PC-9 (cell line): ENCODE measurements around the gene SPATA25. TPM values are rescaled to one million over a fixed set of nuclear protein-coding genes. Genes with fewer than 3 reads are reported as not detected.

Experiments used
- BruUV-seq: library from RNA; stranded (reverse); fragments of 400-500 nt; replicated peaks from 2 replicates; lab custom pipeline; 2021; lab: Mats Ljungman, UMichigan
- CTCF ChIA-PET: fragments of 300-600 bp; sonication (Branson Sonifier 250); formaldehyde crosslinking; loops from one replicate; lab custom pipeline; 2022; ENCODE audit warnings: antibody characterized with exemption; lab: Charles Lee
- POLR2A ChIA-PET: fragments of 300-600 bp; sonication (Branson Sonifier 250); formaldehyde crosslinking; loops from one replicate; lab custom pipeline; 2022; ENCODE audit warnings: antibody characterized with exemption; ENCODE audit not compliant: unreplicated experiment; lab: Charles Lee
- DNase-seq, 2 experiments: peaks; one replicate each; pipeline versions ENCODE4 v3.0.0 to v3.0.0-alpha.2; 2015 to 2022; ENCODE audit warnings: mixed read lengths in 1 of 2
- H2AFZ ChIP-seq: fragments of 200-600 bp; sonication (generic); 2 replicates; pipeline ENCODE4 v1.8.1; 2017; ENCODE audit warnings: antibody characterized with exemption
- H3F3A ChIP-seq: fragments of 200-600 bp; sonication (generic); 2 replicates; pipeline ENCODE4 v1.8.1; 2017; ENCODE audit warnings: antibody characterized with exemption, mild to moderate bottlenecking, low read depth; ENCODE audit not compliant: insufficient read depth
- H3K27ac ChIP-seq: fragments of 200-600 bp; sonication (generic); 2 replicates; pipeline ENCODE4 v1.6.1; 2016; ENCODE audit warnings: mixed run types
- H3K27me3 ChIP-seq: fragments of 200-600 bp; sonication (generic); 2 replicates; pipeline ENCODE4 v1.6.1; 2016; ENCODE audit warnings: low read depth, mixed run types; ENCODE audit not compliant: insufficient read depth
- H3K36me3 ChIP-seq: fragments of 200-600 bp; sonication (generic); 2 replicates; pipeline ENCODE4 v1.6.1; 2016; ENCODE audit warnings: low read depth, mixed run types
- H3K4me1 ChIP-seq: fragments of 200-600 bp; sonication (generic); replicated peaks from 2 replicates; pipeline ENCODE4 v1.6.1; 2016; ENCODE audit warnings: mixed run types; ENCODE audit not compliant: insufficient read depth
- H3K4me2 ChIP-seq: fragments of 200-600 bp; sonication (generic); 2 replicates; pipeline ENCODE4 v1.6.1; 2017; ENCODE audit warnings: mixed run types
- H3K4me3 ChIP-seq: fragments of 200-600 bp; sonication (generic); 2 replicates; pipeline ENCODE4 v1.6.1; 2016; ENCODE audit warnings: mixed run types
- H3K79me2 ChIP-seq: fragments of 200-600 bp; sonication (generic); 2 replicates; pipeline ENCODE4 v1.6.1; 2017; ENCODE audit warnings: low read depth, mixed run types
- H3K9me2 ChIP-seq: fragments of 200-600 bp; sonication (generic); 2 replicates; pipeline ENCODE4 v1.8.1; 2017; ENCODE audit warnings: mild to moderate bottlenecking; ENCODE audit not compliant: insufficient read depth
- H3K9me3 ChIP-seq: fragments of 200-600 bp; sonication (generic); 2 replicates; pipeline ENCODE4 v1.8.1; 2016; ENCODE audit warnings: low read depth; ENCODE audit not compliant: insufficient read depth
- H4K20me1 ChIP-seq: fragments of 200-600 bp; sonication (generic); 2 replicates; pipeline ENCODE4 v1.8.1; 2017; ENCODE audit not compliant: insufficient read depth
- EZH2 ChIP-seq: fragments of 200-600 bp; sonication (generic); IDR thresholded peaks from 2 replicates; pipeline ENCODE4 v1.8.0; 2017; ENCODE audit warnings: antibody characterized with exemption, low read depth
- intact Hi-C: fragments of 100-400 bp; cut with micrococcal nuclease; formaldehyde crosslinking; loops from one replicate; pipeline ENCODE4 v1.10.0; 2022; ENCODE audit not compliant: unreplicated experiment
- total RNA-seq: library from RNA; stranded (reverse); gene quantifications from 2 replicates; pipeline ENCODE4 v1.2.3, GENCODE V29; 2021
- TF ChIP-seq, protein P1 (sequence below): fragments of 200-600 bp; sonication (generic); conservative IDR thresholded peaks from 2 replicates; pipeline ENCODE4 v1.6.1; 2017; ENCODE audit warnings: mixed run types, antibody characterized with exemption, mild to moderate bottlenecking, moderate library complexity

Gene SPATA25
- total RNA-seq, 1 experiment from 2014 or later: 5.2 TPM

DNA sequence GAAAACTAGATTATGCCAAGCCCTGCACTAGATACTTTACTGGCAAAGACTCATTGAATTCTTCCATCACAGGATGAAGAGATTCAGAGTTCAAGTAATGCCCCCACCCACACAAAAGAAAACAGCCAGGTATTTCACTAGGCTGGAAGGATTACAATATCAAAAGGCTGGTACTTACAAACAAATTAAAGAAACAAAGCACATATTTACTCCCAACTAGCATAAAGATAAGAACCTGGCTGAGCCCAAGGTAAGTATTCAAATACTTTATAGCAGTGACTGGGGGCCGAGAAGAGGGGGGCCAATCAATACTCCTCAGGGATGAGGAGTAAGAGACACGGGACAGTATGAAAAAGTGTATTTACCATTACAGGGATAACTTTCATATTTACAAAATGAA, 33.9 kb downstream of the SPATA25 start:
- no peak overlapping the region for H3K4me3 ChIP-seq
- no peak overlapping the region for H3K4me2 ChIP-seq
- no peaks in the 10 kb centered on the region for H3F3A ChIP-seq
- H3K9me2 ChIP-seq: no peaks in the 10 kb centered on the region
- ChIA-PET POLR2A (interaction anchor here (0.7 kb wide), 1 partner anchor 31 kb away, joined by 8 read pairs; no protein-coding TSS in a partner anchor), CTCF (no interaction called here)
- no peak overlapping the region for H3K27ac ChIP-seq
- no peak for DNase-seq
- H4K20me1 ChIP-seq: no peaks in the 10 kb centered on the region
- intact Hi-C loops: no loop called here
- peaks cover 21% of the 10 kb centered on the region for H3K4me1 ChIP-seq
- peaks cover 25% of the 10 kb centered on the region for H3K79me2 ChIP-seq
- no peaks in the 10 kb centered on the region for H3K36me3 ChIP-seq
- no peak overlapping the region for H2AFZ ChIP-seq
- BruUV-seq: no TSS peak
- TF ChIP-seq EZH2: no peak
- TF ChIP-seq, protein P1, sequence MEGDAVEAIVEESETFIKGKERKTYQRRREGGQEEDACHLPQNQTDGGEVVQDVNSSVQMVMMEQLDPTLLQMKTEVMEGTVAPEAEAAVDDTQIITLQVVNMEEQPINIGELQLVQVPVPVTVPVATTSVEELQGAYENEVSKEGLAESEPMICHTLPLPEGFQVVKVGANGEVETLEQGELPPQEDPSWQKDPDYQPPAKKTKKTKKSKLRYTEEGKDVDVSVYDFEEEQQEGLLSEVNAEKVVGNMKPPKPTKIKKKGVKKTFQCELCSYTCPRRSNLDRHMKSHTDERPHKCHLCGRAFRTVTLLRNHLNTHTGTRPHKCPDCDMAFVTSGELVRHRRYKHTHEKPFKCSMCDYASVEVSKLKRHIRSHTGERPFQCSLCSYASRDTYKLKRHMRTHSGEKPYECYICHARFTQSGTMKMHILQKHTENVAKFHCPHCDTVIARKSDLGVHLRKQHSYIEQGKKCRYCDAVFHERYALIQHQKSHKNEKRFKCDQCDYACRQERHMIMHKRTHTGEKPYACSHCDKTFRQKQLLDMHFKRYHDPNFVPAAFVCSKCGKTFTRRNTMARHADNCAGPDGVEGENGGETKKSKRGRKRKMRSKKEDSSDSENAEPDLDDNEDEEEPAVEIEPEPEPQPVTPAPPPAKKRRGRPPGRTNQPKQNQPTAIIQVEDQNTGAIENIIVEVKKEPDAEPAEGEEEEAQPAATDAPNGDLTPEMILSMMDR: no peak
- H3K27me3 ChIP-seq: no peaks in the 10 kb centered on the region
- H3K9me3 ChIP-seq: no peaks in the 10 kb centered on the region

DNA sequence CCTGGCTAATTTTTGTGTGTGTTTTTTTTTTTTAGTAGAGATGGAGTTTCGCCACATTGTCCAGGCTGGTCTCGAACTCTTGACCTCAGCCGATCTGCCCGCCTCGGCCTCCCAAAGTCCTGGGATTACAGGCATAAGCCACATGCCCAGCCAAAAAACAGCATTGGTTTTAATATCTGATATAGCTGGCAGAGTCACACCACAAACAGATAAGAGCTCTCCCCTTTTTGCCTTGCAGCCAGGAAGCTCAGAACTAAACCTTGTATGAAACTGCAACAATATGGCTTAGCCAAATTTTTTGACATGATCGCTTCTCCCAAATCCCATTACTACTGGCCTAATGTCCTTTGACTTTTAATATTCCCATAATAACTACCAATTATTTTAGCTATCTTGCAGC, 35.1 kb downstream of the SPATA25 start:
- CTCF ChIA-PET: no interaction called here
- Histone ChIP-seq H3K4me2 (no peak overlapping the region), H3K9me2 (no peaks in the 10 kb centered on the region), H3K4me1 (peaks cover 13% of the 10 kb centered on the region), H2AFZ (no peak overlapping the region), H3K79me2 (peaks cover 25% of the 10 kb centered on the region), H4K20me1 (no peaks in the 10 kb centered on the region), H3F3A (no peaks in the 10 kb centered on the region), H3K27me3 (no peaks in the 10 kb centered on the region), H3K4me3 (no peak overlapping the region), H3K27ac (no peak overlapping the region), H3K36me3 (no peaks in the 10 kb centered on the region), H3K9me3 (no peaks in the 10 kb centered on the region)
- TF ChIP-seq, protein P1: no peak
- no peak for TF ChIP-seq EZH2
- POLR2A ChIA-PET: interaction anchor here (0.5 to 0.6 kb wide), 2 partner anchors 32 to 503 kb away, joined by 4 to 8 read pairs; no protein-coding TSS in a partner anchor
- intact Hi-C loops: no loop called here
- no peak for DNase-seq
- no TSS peak for BruUV-seq

DNA sequence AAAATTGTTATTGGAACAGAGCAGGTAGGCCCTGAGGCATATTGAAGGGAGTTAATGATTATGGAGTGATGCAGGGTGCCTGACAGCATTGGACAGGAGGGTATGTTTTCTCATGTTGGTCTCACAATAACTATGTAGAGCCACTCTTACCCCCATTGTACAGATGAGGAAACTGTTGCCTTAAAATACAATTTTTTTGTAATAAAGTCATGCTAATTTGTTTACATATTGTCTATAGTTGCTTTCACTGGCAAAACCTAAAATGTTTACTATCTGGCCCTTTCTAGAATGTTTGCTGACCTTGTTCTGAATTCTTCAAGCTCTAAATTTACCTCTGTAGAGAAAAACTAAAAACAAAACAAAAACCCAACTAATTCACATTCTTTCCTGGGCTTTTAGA, 35.9 kb downstream of the SPATA25 start:
- CTCF ChIA-PET: no interaction called here
- DNase-seq: no peak

More for the DNA sequence above, 35.9 kb downstream of the SPATA25 start:
- POLR2A ChIA-PET: interaction anchor here (0.6 kb wide), 1 partner anchor 16 kb away, joined by 8 read pairs; no protein-coding TSS in a partner anchor
- BruUV-seq: no TSS peak
- Histone ChIP-seq H3K27me3 (no peaks in the 10 kb centered on the region), H3K9me3 (no peaks in the 10 kb centered on the region), H3K79me2 (peaks cover 19% of the 10 kb centered on the region), H3K4me2 (no peak overlapping the region), H3F3A (no peaks in the 10 kb centered on the region), H3K9me2 (no peaks in the 10 kb centered on the region), H3K27ac (no peak overlapping the region), H3K4me1 (peaks cover 11% of the 10 kb centered on the region), H4K20me1 (no peaks in the 10 kb centered on the region), H3K36me3 (no peaks in the 10 kb centered on the region), H2AFZ (no peak overlapping the region), H3K4me3 (no peak overlapping the region)
- no peak for TF ChIP-seq EZH2
- TF ChIP-seq, protein P1: no peak
- intact Hi-C loops: no loop called here
